ENCODE data around the gene STIP1. TPM values are rescaled to one million over a fixed set of nuclear protein-coding genes. Genes with fewer than 3 reads are reported as not detected.

STIP1 gene
- total RNA-seq, 2 experiments from 2014 or later: 476 to 486 TPM

- POLR2A ChIA-PET: interaction anchor here (1.3 kb wide), 1 partner anchor 63 kb away, joined by 4 read pairs; the partner anchor contains the start of gene STIP1
- CTCF ChIA-PET: interaction anchor here (1.4 to 5.0 kb wide), 3 partner anchors 9 to 55 kb away, joined by 7 to 61 read pairs (median 39); partner anchors contain the start of genes CATSPERZ and ESRRA
These were observed 62.6 kb downstream of the STIP1 start for GRCh38 chr11:64248578-64248977.

GRCh38 chr11:64249038-64249437 is 63.1 kb downstream of the STIP1 start:
- ChIA-PET POLR2A (interaction anchor here (0.6 to 1.3 kb wide), 2 partner anchors 56 to 63 kb away, joined by 3 to 4 read pairs; partner anchors contain the start of gene STIP1), CTCF (interaction anchor here (1.1 to 5.0 kb wide), 6 partner anchors 8 to 54 kb away, joined by 7 to 61 read pairs (median 20); partner anchors contain the start of genes CATSPERZ, ESRRA, FERMT3 and FKBP2)

- ChIA-PET POLR2A (interaction anchor here (0.6 to 1.3 kb wide), 2 partner anchors 55 to 64 kb away, joined by 3 to 4 read pairs; partner anchors contain the start of gene STIP1), CTCF (interaction anchor here (1.0 to 5.0 kb wide), 11 partner anchors 8 to 53 kb away, joined by 3 to 61 read pairs (median 8); partner anchors contain the start of genes BAD, CATSPERZ, ESRRA and FERMT3)
These were observed 63.8 kb downstream of the STIP1 start for GRCh38 chr11:64249563-64250414.

GRCh38 chr11:64250415-64251015 is 64.5 kb downstream of the STIP1 start:
- POLR2A ChIA-PET: no interaction called here
- CTCF ChIA-PET: interaction anchor here (0.7 to 5.0 kb wide), 14 partner anchors 8 to 67 kb away, joined by 3 to 61 read pairs (median 8); partner anchors contain the start of genes BAD, CATSPERZ, ESRRA and FERMT3

- ChIA-PET POLR2A (interaction anchor here (1.7 kb wide), 1 partner anchor 17 kb away, joined by 10 read pairs; no protein-coding TSS in a partner anchor), CTCF (interaction anchor here (0.7 to 5.0 kb wide), 18 partner anchors 8 to 74 kb away, joined by 3 to 61 read pairs (median 6); partner anchors contain the start of genes BAD, CATSPERZ, ESRRA and FERMT3)
These were observed 65.2 kb downstream of the STIP1 start, which contains the start of gene PLCB3 for GRCh38 chr11:64251016-64251752. Gene PLCB3, plus strand, starts transcription at chr11:64251530. Its CDS starts 120 bp downstream, at chr11:64251650.

- ChIA-PET POLR2A (interaction anchor here (0.6 to 1.7 kb wide), 2 partner anchors 11 to 16 kb away, joined by 3 to 10 read pairs; partner anchors contain the start of gene FKBP2), CTCF (interaction anchor here (0.7 to 5.0 kb wide), 14 partner anchors 9 to 74 kb away, joined by 3 to 61 read pairs (median 7); partner anchors contain the start of genes BAD, CATSPERZ, ESRRA and FERMT3)
These were observed 65.7 kb downstream of the STIP1 start for GRCh38 chr11:64251753-64252002.

GRCh38 chr11:64252003-64252872 is 66.3 kb downstream of the STIP1 start:
- ChIA-PET CTCF (interaction anchor here (0.7 to 5.0 kb wide), 14 partner anchors 9 to 73 kb away, joined by 3 to 61 read pairs (median 7); partner anchors contain the start of genes BAD, CATSPERZ, ESRRA and FERMT3), POLR2A (interaction anchor here (0.6 to 1.7 kb wide), 4 partner anchors 11 to 525 kb away, joined by 3 to 10 read pairs (median 4); partner anchors contain the start of gene FKBP2)

GRCh38 chr11:64253043-64253442 is 67.1 kb downstream of the STIP1 start:
- ChIA-PET CTCF (interaction anchor here (4.7 kb wide), 1 partner anchor 15 kb away, joined by 39 read pairs; no protein-coding TSS in a partner anchor), POLR2A (no interaction called here)

GRCh38 chr11:64253481-64253880 is 67.5 kb downstream of the STIP1 start:
- CTCF ChIA-PET: no interaction called here

More at GRCh38 chr11:64253481-64253880, 67.5 kb downstream of the STIP1 start:
- POLR2A ChIA-PET: no interaction called here

Other genes starting within 250 kb of the STIP1 start
- gene NAA40, start 247.2 kb upstream of the STIP1 start, total RNA-seq: 10 to 100 TPM; 26.1 to 27.3 TPM
- 100 to 1,000 TPM; 393 to 446 TPM for gene COX8A, start 211.6 kb upstream of the STIP1 start, total RNA-seq
- gene OTUB1, start 199.7 kb upstream of the STIP1 start, total RNA-seq: 10 to 100 TPM; 74.6 to 79.8 TPM
- not detected for gene FLRT1, start 150.2 kb upstream of the STIP1 start, total RNA-seq
- 10 to 100 TPM; 20.6 to 21.8 TPM for gene MACROD1, start 20.1 kb upstream of the STIP1 start, total RNA-seq
- gene FERMT3, start 20.6 kb downstream of the STIP1 start, total RNA-seq: 100 to 1,000 TPM; 220 to 223 TPM
- 10 to 100 TPM; 28.7 to 30.5 TPM for gene TRPT1, start 40.0 kb downstream of the STIP1 start, total RNA-seq
- gene NUDT22, start 40.1 kb downstream of the STIP1 start, total RNA-seq: 10 to 100 TPM; 74.5 to 79.5 TPM
- gene DNAJC4, start 44.4 kb downstream of the STIP1 start, total RNA-seq: 10 to 100 TPM; 19.0 to 20.8 TPM
- 10 to 100 TPM; 83.0 to 86.8 TPM for gene VEGFB, start 48.4 kb downstream of the STIP1 start, total RNA-seq
- 10 to 100 TPM; 26.8 to 28.5 TPM for gene FKBP2, start 54.9 kb downstream of the STIP1 start, total RNA-seq
- gene PPP1R14B, start 60.8 kb downstream of the STIP1 start, total RNA-seq: 100 to 1,000 TPM; 376 to 377 TPM
- 10 to 100 TPM; 16.0 to 16.9 TPM for gene PLCB3, start 65.4 kb downstream of the STIP1 start, total RNA-seq
- gene BAD, start 98.5 kb downstream of the STIP1 start, total RNA-seq: 10 to 100 TPM; 32.0 to 36.3 TPM
- gene GPR137, start 99.7 kb downstream of the STIP1 start, total RNA-seq: 10 to 100 TPM; 54.1 to 56.1 TPM
- not detected for gene KCNK4, start 105.1 kb downstream of the STIP1 start, total RNA-seq
- gene CATSPERZ, start 114.2 kb downstream of the STIP1 start, total RNA-seq: not detected
- gene ESRRA, start 119.4 kb downstream of the STIP1 start, total RNA-seq: 10 to 100 TPM; 58.1 to 58.3 TPM
- gene TRMT112, start 131.4 kb downstream of the STIP1 start, total RNA-seq: 100 to 1,000 TPM; 282 to 293 TPM
- 100 to 1,000 TPM; 133 to 138 TPM for gene PRDX5, start 131.9 kb downstream of the STIP1 start, total RNA-seq
- gene CCDC88B, start 154.0 kb downstream of the STIP1 start, total RNA-seq: 10 to 100 TPM; 93.7 to 94.7 TPM
- gene RPS6KA4, start 173.0 kb downstream of the STIP1 start, total RNA-seq: 10 to 100 TPM; 35.3 to 37.2 TPM